H1 (cell line): ENCODE results near the gene GLG1. TPM values are rescaled to one million over a fixed set of nuclear protein-coding genes. Genes with fewer than 3 reads are reported as not detected.
"Not testable (repeated sequence)": the region's sequence is repeated elsewhere in the genome, so short reads cannot be mapped to it uniquely, and the experiment has no call there.

Experiments
- CTCF ChIA-PET: fragments of 300-600 bp; sonication (Branson Sonifier 250); formaldehyde crosslinking; loops from one replicate; lab custom pipeline; 2021; ENCODE audit not compliant: partially characterized antibody; lab: Charles Lee
- POLR2A ChIA-PET: fragments of 300-600 bp; sonication (Branson Sonifier 250); formaldehyde crosslinking; loops from one replicate; lab custom pipeline; 2021; ENCODE audit warnings: inconsistent platforms; ENCODE audit not compliant: partially characterized antibody; lab: Charles Lee
- DNase-seq, 2 experiments: peaks; one replicate each; pipeline versions ENCODE4 v3.0.0 to v3.0.0-alpha.2; 2010 to 2022; ENCODE audit warnings: low spot score in 2 of 2, low read depth in 1 of 2, mixed read lengths in 1 of 2
- FAIRE-seq: peaks from 2 replicates; lab custom pipeline; 2011; peaks lifted over from hg19 to GRCh38; lab: Jason Lieb, UNC
- H2AFZ ChIP-seq: 2 replicates; pipeline ENCODE4 v1.8.1; 2012; ENCODE audit warnings: low read length, inconsistent platforms
- H2AK5ac ChIP-seq: 2 replicates; pipeline ENCODE4 v1.6.1; 2013; ENCODE audit warnings: low read depth, low read length
- H2BK120ac ChIP-seq: replicated peaks from 2 replicates; pipeline ENCODE3; 2013; ENCODE audit warnings: low read depth, low read length, inconsistent platforms
- H2BK12ac ChIP-seq: 2 replicates; pipeline ENCODE4 v1.6.1; 2013; ENCODE audit warnings: low read depth, low read length
- H2BK15ac ChIP-seq: 2 replicates; pipeline ENCODE4 v1.6.1; 2013; ENCODE audit warnings: low read length
- H2BK20ac ChIP-seq: 2 replicates; pipeline ENCODE4 v1.6.1; 2013; ENCODE audit warnings: low read length
- H2BK5ac ChIP-seq: 2 replicates; pipeline ENCODE4 v1.6.1; 2013; ENCODE audit warnings: low read depth, low read length
- H3K14ac ChIP-seq: 2 replicates; pipeline ENCODE4 v1.6.1; 2013; ENCODE audit warnings: inconsistent platforms; ENCODE audit not compliant: insufficient read length
- H3K18ac ChIP-seq: 2 replicates; pipeline ENCODE4 v1.6.1; 2013; ENCODE audit warnings: low read length; ENCODE audit errors: extremely low read depth
- H3K23ac ChIP-seq: 2 replicates; pipeline ENCODE4 v1.6.1; 2013; ENCODE audit warnings: inconsistent platforms; ENCODE audit not compliant: insufficient read length
- H3K23me2 ChIP-seq: 2 replicates; pipeline ENCODE4 v1.6.1; 2013; ENCODE audit warnings: low read depth, low read length
- H3K27ac ChIP-seq: 2 replicates; pipeline ENCODE4 v1.6.1; 2011; ENCODE audit warnings: low read depth, low read length, inconsistent platforms
- H3K27me3 ChIP-seq, 4 experiments: replicated peaks in 1 of 4; 1 replicate in 1 of 4; 2 replicates in 3 of 4; pipeline versions ENCODE4 v1.6.1 to v1.8.1; 2011 to 2013; ENCODE audit warnings: low read length in 3 of 4, mild to moderate bottlenecking in 3 of 4, inconsistent platforms in 2 of 4, mixed read lengths in 2 of 4, moderate library complexity in 1 of 4; ENCODE audit not compliant: control insufficient read depth in 3 of 4, insufficient read depth in 3 of 4; ENCODE audit errors: extremely low read depth in 1 of 4
- H3K36me3 ChIP-seq, 4 experiments: 2 replicates each; pipeline versions ENCODE4 v1.6.1 to v1.8.1; 2011 to 2013; ENCODE audit warnings: mild to moderate bottlenecking in 4 of 4, low read length in 3 of 4, moderate library complexity in 2 of 4, control low read depth in 1 of 4, inconsistent platforms in 1 of 4; ENCODE audit not compliant: insufficient read depth in 4 of 4, control insufficient read depth in 2 of 4
- H3K4ac ChIP-seq: replicated peaks from 2 replicates; pipeline ENCODE3; 2013; ENCODE audit warnings: low read length, low read depth, mixed read lengths, inconsistent platforms; ENCODE audit not compliant: insufficient read length
- H3K4me1 ChIP-seq, 4 experiments: replicated peaks in 1 of 4; 1 replicate in 1 of 4; 2 replicates in 3 of 4; pipeline versions ENCODE4 v1.6.1 to v1.8.1; 2011 to 2013; ENCODE audit warnings: low read length in 3 of 4, inconsistent platforms in 2 of 4, mixed read lengths in 1 of 4; ENCODE audit not compliant: insufficient read depth in 4 of 4, control insufficient read depth in 3 of 4
- H3K4me2 ChIP-seq, 2 experiments: 2 replicates each; pipeline versions ENCODE4 v1.6.1 to v1.8.1; 2011 to 2013; ENCODE audit warnings: low read depth in 2 of 2, low read length in 2 of 2, control low read depth in 1 of 2, inconsistent platforms in 1 of 2, mild to moderate bottlenecking in 1 of 2; ENCODE audit not compliant: insufficient read depth in 1 of 2
- H3K4me3 ChIP-seq, 4 experiments: fragments of 200-600, 300-600 bp in 1 of 4; sonication (generic), shearing (Covaris generic), sonication (Bioruptor Twin) in 1 of 4; 2 replicates each; pipeline versions ENCODE4 v1.5.1 to v1.8.1; 2011 to 2016; ENCODE audit warnings: low read length in 4 of 4, low read depth in 3 of 4, control low read depth in 2 of 4, inconsistent platforms in 2 of 4, mild to moderate bottlenecking in 2 of 4, mixed read lengths in 1 of 4, moderate library complexity in 1 of 4; ENCODE audit not compliant: insufficient read depth in 2 of 4; ENCODE audit errors: extremely low read depth in 1 of 4
- H3K56ac ChIP-seq: replicated peaks from 2 replicates; pipeline ENCODE3; 2013; ENCODE audit warnings: low read depth, mild to moderate bottlenecking, mixed read lengths, low read length, inconsistent platforms; ENCODE audit not compliant: insufficient read length
- H3K79me1 ChIP-seq: 2 replicates; pipeline ENCODE4 v1.6.1; 2013; ENCODE audit warnings: low read depth, low read length, control low read depth
- H3K79me2 ChIP-seq, 2 experiments: 2 replicates each; pipeline versions ENCODE4 v1.6.1 to v1.8.1; 2012 to 2013; ENCODE audit warnings: low read length in 2 of 2, mild to moderate bottlenecking in 2 of 2, inconsistent platforms in 1 of 2; ENCODE audit not compliant: insufficient read depth in 2 of 2, control insufficient read depth in 1 of 2
- H3K9ac ChIP-seq, 4 experiments: replicated peaks in 1 of 4; 1 replicate in 1 of 4; 2 replicates in 3 of 4; pipeline versions ENCODE4 v1.6.1 to v1.8.1; 2011 to 2013; ENCODE audit warnings: low read depth in 3 of 4, low read length in 3 of 4, control low read depth in 2 of 4, mild to moderate bottlenecking in 2 of 4, moderate library complexity in 2 of 4, inconsistent platforms in 1 of 4; ENCODE audit errors: extremely low read depth in 1 of 4
- H3K9me3 ChIP-seq, 2 experiments: 2 replicates each; pipeline versions ENCODE4 v1.6.1 to v1.8.1; 2012 to 2013; ENCODE audit warnings: mild to moderate bottlenecking in 2 of 2, moderate library complexity in 2 of 2, control low read depth in 1 of 2, inconsistent platforms in 1 of 2, low read depth in 1 of 2, low read length in 1 of 2, mixed read lengths in 1 of 2; ENCODE audit not compliant: insufficient read depth in 2 of 2
- H4K20me1 ChIP-seq, 2 experiments: replicated peaks in 1 of 2; 2 replicates each; pipeline versions ENCODE3 to v1.8.1; 2011 to 2013; ENCODE audit warnings: inconsistent platforms in 2 of 2, low read length in 2 of 2, mild to moderate bottlenecking in 1 of 2; ENCODE audit not compliant: insufficient read depth in 2 of 2, control insufficient read depth in 1 of 2
- H4K5ac ChIP-seq: 2 replicates; pipeline ENCODE4 v1.6.1; 2013; ENCODE audit warnings: low read length, low read depth, mixed read lengths, inconsistent platforms; ENCODE audit not compliant: insufficient read length
- H4K8ac ChIP-seq: 2 replicates; pipeline ENCODE4 v1.8.0; 2013; ENCODE audit warnings: mild to moderate bottlenecking, moderate library complexity, low read length, inconsistent platforms; ENCODE audit not compliant: insufficient read depth; ENCODE audit errors: extremely low read depth
- H4K91ac ChIP-seq: replicated peaks from 2 replicates; pipeline ENCODE3; 2013; ENCODE audit warnings: low read length, mixed read lengths, inconsistent platforms; ENCODE audit not compliant: insufficient read length
- WGBS, 2 experiments: shearing (Covaris generic) in 1 of 2; methylation state at CpG; one replicate each; pipeline versions ENCODE4 v1.1.6 to v1.1.7; 2013 to 2015; ENCODE audit warnings: low lambda C conversion rate in 2 of 2, mixed read lengths in 2 of 2, inconsistent platforms in 1 of 2, low coverage in 1 of 2, missing lambda C conversion rate in 1 of 2; ENCODE audit not compliant: insufficient replicate concordance in 2 of 2, insufficient coverage in 1 of 2, insufficient read length in 1 of 2; ENCODE audit errors: extremely low coverage in 1 of 2, missing lambda C conversion rate in 1 of 2; 5-methylcytosine and 5-hydroxymethylcytosine counted together
- polyA plus RNA-seq, 7 experiments: library from polyadenylated mRNA; depleted of rRNA in 3 of 7; stranded (reverse) in 5 of 7; unstranded in 2 of 7; fragments of >200 nt in 5 of 7; fragments of 200-250 nt in 2 of 7; gene quantifications; 1 replicate in 5 of 7; 2 replicates in 1 of 7; 4 replicates in 1 of 7; pipeline versions ENCODE4 v1.2.1 to v1.2.3, GENCODE V29; 2011 to 2013; ENCODE audit warnings: missing spikeins in 2 of 7, mixed read lengths in 2 of 7
- total RNA-seq: library from RNA; stranded (reverse); fragmentation: NEBNext Ultra II Directional; extraction: Animal tissue kit (Norgen Biotek cat#: 25700); gene quantifications from 2 replicates; pipeline ENCODE4 v1.2.1, GENCODE V29; 2021

Gene GLG1
- total and polyA plus RNA-seq, 2 of the 8 experiments (the other 6 are each of a cell fraction or from before 2014, with no cell fraction given) = 53.4 to 139 TPM

DNA sequence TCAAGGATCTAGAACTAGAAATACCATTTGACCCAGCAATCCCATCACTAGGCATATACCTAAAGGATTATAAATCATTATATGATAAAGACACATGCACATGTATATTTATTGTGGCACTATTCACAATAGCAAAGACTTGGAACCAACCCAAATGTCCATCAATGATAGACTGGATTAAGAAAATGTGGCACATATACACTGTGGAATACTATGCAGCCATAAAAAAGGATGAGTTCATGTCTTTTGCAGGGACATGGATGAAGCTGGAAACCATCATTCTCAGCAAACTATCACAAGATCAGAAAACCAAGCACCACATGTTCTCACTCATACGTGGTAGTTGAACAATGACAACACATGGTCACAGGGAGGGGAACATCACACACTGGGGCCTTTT is 88.0 kb downstream of the GLG1 start:
- H3K79me2 ChIP-seq, H3K27me3 ChIP-seq, FAIRE-seq, DNase-seq, H2BK12ac ChIP-seq, H3K4ac ChIP-seq, H3K4me1 ChIP-seq, H3K9ac ChIP-seq, H3K36me3 ChIP-seq, H2AFZ ChIP-seq, H4K8ac ChIP-seq, H3K23me2 ChIP-seq, H3K18ac ChIP-seq, CTCF ChIA-PET, H3K56ac ChIP-seq, H2AK5ac ChIP-seq, H3K9me3 ChIP-seq, H2BK20ac ChIP-seq, H2BK15ac ChIP-seq, POLR2A ChIA-PET, H3K4me2 ChIP-seq, H3K79me1 ChIP-seq, H4K91ac ChIP-seq, H4K5ac ChIP-seq, H3K4me3 ChIP-seq, H2BK120ac ChIP-seq, H3K14ac ChIP-seq, H4K20me1 ChIP-seq, H3K23ac ChIP-seq, H2BK5ac ChIP-seq, H3K27ac ChIP-seq: not testable (repeated sequence)
- 75% methylated on average over 1 of the region's 1 CpG; no CpG with 5 or more reads in 1 of the 2 experiments for WGBS, 2 experiments
